ENCODE results near the gene GTF2F2. TPM values are rescaled to one million over a fixed set of nuclear protein-coding genes. Genes with fewer than 3 reads are reported as not detected.

The GTF2F2 gene
- total and polyA plus RNA-seq, 2 experiments from 2014 or later, result 42.1 to 75.6 TPM

DNA sequence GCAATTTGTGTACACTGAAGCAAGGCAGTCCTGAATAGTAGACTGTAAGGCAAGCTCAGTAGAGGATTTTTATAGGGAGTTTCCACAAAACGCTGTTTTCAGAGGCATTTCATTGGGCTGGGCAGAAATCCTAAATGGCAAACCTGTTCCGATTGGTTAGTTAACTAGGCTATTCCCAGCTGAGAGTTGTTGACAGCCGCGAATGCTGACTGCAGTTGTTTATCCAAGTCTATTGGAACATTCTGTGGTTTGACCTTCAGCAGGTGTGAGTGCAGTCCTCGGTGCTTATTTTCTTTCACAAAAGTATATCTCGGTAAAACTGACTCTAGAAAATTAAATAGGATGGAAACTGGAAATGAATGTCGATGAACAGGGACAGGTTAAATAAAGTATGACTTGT, 175.2 kb downstream of the GTF2F2 start:
- Histone ChIP-seq H4K20me1 (replicated peaks; ENCODE audit: insufficient read depth) (no peaks in the 10 kb centered on the region), H3K27ac (ENCODE audit: low read depth) (no peak overlapping the region; the same call in 1 of the 2 replicates), H3K27me3 (ENCODE audit: insufficient read depth) (no peaks in the 10 kb centered on the region), H3K4me1 (ENCODE audit: insufficient read depth) (peaks cover 10% of the 10 kb centered on the region; the same call in 1 of the 2 replicates), H3K4me3 (no peak overlapping the region), H3K36me3 (ENCODE audit: insufficient read depth) (no peaks in the 10 kb centered on the region; the same call in 1 of the 2 replicates), H3K4me2 (no peak overlapping the region), H2AFZ (no peak overlapping the region), H3K9me2 (ENCODE audit: insufficient read depth) (no peaks in the 10 kb centered on the region), H3K79me2 (replicated peaks; ENCODE audit: insufficient read depth) (no peaks in the 10 kb centered on the region), H3F3A (replicated peaks; ENCODE audit: low read depth) (0 out of 2 replicates have a peak, but pooled peaks cover 3% of the 10 kb centered on the region)
- Mint-ChIP-seq H3K4me3 (no peak overlapping the region), H3K27me3 (ENCODE audit: insufficient read depth, low read depth, poor library complexity) (peaks cover 10% of the 10 kb centered on the region), H3K36me3 (ENCODE audit: low read depth) (no peaks in the 10 kb centered on the region), H3K4me1 (peaks cover 2% of the 10 kb centered on the region; the same call in 2 of the 3 replicates), H3K27ac (no peak overlapping the region), H3K9me3 (no peaks in the 10 kb centered on the region)
- no peak for ATAC-seq
- DNase-seq (ENCODE audit: low spot score), result no peak
- TF ChIP-seq, protein P1, sequence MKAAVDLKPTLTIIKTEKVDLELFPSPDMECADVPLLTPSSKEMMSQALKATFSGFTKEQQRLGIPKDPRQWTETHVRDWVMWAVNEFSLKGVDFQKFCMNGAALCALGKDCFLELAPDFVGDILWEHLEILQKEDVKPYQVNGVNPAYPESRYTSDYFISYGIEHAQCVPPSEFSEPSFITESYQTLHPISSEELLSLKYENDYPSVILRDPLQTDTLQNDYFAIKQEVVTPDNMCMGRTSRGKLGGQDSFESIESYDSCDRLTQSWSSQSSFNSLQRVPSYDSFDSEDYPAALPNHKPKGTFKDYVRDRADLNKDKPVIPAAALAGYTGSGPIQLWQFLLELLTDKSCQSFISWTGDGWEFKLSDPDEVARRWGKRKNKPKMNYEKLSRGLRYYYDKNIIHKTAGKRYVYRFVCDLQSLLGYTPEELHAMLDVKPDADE (IDR thresholded peaks at IDR 0.05), result no peak
- TF ChIP-seq NANOG (IDR thresholded peaks at IDR 0.05; ENCODE audit: borderline replicate concordance) (no peak), JUNB (IDR thresholded peaks at IDR 0.05; ENCODE audit: unreplicated experiment) (no peak), EZH2phosphoT487 (IDR thresholded peaks at IDR 0.05; ENCODE audit: unreplicated experiment) (no peak), POLR2AphosphoS5 (IDR thresholded peaks at IDR 0.05; ENCODE audit: low read depth) (no peak), CREB1 (CRISPR knock-in tag; IDR thresholded peaks at IDR 0.05; ENCODE audit: low read depth) (no peak), EZH2 (IDR thresholded peaks at IDR 0.05; ENCODE audit: low read depth, unreplicated experiment) (no peak), STAT1 (IDR thresholded peaks at IDR 0.05; ENCODE audit: unreplicated experiment) (no peak), ZNF114 (CRISPR knock-in tag; IDR thresholded peaks at IDR 0.05) (no peak)
- TF ChIP-seq, protein P2, sequence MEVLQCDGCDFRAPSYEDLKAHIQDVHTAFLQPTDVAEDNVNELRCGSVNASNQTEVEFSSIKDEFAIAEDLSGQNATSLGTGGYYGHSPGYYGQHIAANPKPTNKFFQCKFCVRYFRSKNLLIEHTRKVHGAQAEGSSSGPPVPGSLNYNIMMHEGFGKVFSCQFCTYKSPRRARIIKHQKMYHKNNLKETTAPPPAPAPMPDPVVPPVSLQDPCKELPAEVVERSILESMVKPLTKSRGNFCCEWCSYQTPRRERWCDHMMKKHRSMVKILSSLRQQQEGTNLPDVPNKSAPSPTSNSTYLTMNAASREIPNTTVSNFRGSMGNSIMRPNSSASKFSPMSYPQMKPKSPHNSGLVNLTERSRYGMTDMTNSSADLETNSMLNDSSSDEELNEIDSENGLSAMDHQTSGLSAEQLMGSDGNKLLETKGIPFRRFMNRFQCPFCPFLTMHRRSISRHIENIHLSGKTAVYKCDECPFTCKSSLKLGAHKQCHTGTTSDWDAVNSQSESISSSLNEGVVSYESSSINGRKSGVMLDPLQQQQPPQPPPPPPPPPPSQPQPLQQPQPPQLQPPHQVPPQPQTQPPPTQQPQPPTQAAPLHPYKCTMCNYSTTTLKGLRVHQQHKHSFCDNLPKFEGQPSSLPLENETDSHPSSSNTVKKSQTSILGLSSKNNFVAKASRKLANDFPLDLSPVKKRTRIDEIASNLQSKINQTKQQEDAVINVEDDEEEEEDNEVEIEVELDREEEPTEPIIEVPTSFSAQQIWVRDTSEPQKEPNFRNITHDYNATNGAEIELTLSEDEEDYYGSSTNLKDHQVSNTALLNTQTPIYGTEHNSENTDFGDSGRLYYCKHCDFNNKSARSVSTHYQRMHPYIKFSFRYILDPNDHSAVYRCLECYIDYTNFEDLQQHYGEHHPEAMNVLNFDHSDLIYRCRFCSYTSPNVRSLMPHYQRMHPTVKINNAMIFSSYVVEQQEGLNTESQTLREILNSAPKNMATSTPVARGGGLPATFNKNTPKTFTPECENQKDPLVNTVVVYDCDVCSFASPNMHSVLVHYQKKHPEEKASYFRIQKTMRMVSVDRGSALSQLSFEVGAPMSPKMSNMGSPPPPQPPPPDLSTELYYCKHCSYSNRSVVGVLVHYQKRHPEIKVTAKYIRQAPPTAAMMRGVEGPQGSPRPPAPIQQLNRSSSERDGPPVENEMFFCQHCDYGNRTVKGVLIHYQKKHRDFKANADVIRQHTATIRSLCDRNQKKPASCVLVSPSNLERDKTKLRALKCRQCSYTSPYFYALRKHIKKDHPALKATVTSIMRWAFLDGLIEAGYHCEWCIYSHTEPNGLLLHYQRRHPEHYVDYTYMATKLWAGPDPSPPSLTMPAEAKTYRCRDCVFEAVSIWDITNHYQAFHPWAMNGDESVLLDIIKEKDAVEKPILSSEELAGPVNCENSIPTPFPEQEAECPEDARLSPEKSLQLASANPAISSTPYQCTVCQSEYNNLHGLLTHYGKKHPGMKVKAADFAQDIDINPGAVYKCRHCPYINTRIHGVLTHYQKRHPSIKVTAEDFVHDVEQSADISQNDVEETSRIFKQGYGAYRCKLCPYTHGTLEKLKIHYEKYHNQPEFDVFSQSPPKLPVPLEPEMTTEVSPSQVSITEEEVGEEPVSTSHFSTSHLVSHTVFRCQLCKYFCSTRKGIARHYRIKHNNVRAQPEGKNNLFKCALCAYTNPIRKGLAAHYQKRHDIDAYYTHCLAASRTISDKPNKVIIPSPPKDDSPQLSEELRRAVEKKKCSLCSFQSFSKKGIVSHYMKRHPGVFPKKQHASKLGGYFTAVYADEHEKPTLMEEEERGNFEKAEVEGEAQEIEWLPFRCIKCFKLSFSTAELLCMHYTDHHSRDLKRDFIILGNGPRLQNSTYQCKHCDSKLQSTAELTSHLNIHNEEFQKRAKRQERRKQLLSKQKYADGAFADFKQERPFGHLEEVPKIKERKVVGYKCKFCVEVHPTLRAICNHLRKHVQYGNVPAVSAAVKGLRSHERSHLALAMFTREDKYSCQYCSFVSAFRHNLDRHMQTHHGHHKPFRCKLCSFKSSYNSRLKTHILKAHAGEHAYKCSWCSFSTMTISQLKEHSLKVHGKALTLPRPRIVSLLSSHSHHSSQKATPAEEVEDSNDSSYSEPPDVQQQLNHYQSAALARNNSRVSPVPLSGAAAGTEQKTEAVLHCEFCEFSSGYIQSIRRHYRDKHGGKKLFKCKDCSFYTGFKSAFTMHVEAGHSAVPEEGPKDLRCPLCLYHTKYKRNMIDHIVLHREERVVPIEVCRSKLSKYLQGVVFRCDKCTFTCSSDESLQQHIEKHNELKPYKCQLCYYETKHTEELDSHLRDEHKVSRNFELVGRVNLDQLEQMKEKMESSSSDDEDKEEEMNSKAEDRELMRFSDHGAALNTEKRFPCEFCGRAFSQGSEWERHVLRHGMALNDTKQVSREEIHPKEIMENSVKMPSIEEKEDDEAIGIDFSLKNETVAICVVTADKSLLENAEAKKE (CRISPR knock-in tag; IDR thresholded peaks at IDR 0.05), result no peak
- TF ChIP-seq, protein P3, sequence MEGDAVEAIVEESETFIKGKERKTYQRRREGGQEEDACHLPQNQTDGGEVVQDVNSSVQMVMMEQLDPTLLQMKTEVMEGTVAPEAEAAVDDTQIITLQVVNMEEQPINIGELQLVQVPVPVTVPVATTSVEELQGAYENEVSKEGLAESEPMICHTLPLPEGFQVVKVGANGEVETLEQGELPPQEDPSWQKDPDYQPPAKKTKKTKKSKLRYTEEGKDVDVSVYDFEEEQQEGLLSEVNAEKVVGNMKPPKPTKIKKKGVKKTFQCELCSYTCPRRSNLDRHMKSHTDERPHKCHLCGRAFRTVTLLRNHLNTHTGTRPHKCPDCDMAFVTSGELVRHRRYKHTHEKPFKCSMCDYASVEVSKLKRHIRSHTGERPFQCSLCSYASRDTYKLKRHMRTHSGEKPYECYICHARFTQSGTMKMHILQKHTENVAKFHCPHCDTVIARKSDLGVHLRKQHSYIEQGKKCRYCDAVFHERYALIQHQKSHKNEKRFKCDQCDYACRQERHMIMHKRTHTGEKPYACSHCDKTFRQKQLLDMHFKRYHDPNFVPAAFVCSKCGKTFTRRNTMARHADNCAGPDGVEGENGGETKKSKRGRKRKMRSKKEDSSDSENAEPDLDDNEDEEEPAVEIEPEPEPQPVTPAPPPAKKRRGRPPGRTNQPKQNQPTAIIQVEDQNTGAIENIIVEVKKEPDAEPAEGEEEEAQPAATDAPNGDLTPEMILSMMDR (conservative IDR thresholded peaks at IDR 0.05; ENCODE audit: low read depth in 2 of 2), result no peak

Measured in GM23338 (cell line).